ENCODE data around the gene FRYL. TPM values are rescaled to one million over a fixed set of nuclear protein-coding genes. Genes with fewer than 3 reads are reported as not detected.

FRYL gene
- total and polyA plus RNA-seq, 2 experiments from 2014 or later: 15.7 to 82.3 TPM

DNA sequence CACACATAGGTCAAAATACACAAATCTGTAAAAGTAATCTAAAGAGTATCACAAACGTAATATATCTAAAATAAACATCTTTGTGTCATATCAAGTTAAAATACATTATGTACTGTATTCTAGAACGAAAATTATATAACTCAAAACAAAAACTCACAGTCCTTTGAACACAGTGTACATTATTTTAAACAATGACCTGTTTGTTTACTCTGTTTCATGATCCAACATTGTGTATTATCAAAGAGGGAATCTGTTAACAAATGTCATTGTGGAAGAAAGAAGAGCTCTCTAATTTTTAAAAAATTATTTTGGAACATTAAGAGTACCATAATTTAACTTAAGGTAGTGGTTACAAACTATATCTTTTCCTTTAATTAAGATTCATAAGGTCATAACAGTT, 144.1 kb downstream of the FRYL start:
- Histone ChIP-seq H3K27me3 (no peaks in the 10 kb centered on the region), H3K27ac (no peak overlapping the region), H3K4me3 (no peak overlapping the region), H3K4me1 (ENCODE audit: insufficient read depth) (no peaks in the 10 kb centered on the region), H3K9me3 (ENCODE audit: low read depth) (no peaks in the 10 kb centered on the region), H3K9me2 (replicated peaks; ENCODE audit: insufficient read depth) (no peaks in the 10 kb centered on the region), H2AFZ (no peak overlapping the region), H3K36me3 (replicated peaks; ENCODE audit: insufficient read depth, low read depth) (no peaks in the 10 kb centered on the region), H3K4me2 (no peak overlapping the region), H4K20me1 (ENCODE audit: insufficient read depth, poor library complexity, severe bottlenecking) (no peaks in the 10 kb centered on the region), H3K79me2 (peaks cover 44% of the 10 kb centered on the region)
- no peak for DNase-seq (ENCODE audit: low spot score)
- TF ChIP-seq, protein P1, sequence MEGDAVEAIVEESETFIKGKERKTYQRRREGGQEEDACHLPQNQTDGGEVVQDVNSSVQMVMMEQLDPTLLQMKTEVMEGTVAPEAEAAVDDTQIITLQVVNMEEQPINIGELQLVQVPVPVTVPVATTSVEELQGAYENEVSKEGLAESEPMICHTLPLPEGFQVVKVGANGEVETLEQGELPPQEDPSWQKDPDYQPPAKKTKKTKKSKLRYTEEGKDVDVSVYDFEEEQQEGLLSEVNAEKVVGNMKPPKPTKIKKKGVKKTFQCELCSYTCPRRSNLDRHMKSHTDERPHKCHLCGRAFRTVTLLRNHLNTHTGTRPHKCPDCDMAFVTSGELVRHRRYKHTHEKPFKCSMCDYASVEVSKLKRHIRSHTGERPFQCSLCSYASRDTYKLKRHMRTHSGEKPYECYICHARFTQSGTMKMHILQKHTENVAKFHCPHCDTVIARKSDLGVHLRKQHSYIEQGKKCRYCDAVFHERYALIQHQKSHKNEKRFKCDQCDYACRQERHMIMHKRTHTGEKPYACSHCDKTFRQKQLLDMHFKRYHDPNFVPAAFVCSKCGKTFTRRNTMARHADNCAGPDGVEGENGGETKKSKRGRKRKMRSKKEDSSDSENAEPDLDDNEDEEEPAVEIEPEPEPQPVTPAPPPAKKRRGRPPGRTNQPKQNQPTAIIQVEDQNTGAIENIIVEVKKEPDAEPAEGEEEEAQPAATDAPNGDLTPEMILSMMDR (IDR thresholded peaks at IDR 0.05; ENCODE audit: poor library complexity): no peak
- TF ChIP-seq EZH2 (IDR thresholded peaks at IDR 0.05; ENCODE audit: borderline replicate concordance): no peak
- 36% methylated on average over 2 of the region's 2 CpGs for WGBS (ENCODE audit: low lambda C conversion rate, missing lambda C conversion rate)

DNA sequence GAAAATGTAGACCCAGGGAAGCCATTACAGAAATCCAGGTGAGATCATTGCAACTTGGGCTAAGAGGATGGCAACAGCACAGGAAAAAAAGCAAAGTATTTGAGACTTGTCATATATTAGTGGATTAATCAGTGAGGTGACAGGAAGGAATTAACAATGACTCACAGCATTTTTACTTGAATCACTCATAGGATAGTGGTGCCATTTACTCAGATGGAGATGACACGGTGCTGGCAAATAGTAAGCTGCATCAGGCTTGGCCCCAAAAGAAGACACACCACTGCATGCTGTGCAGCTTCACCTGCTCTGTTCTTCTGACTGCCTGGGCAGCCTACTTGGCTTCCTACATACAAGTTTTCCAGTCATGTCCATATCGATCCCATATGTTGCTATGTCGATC, 144.8 kb downstream of the FRYL start:
- Histone ChIP-seq H3K9me2 (replicated peaks; ENCODE audit: insufficient read depth) (no peaks in the 10 kb centered on the region), H2AFZ (no peak overlapping the region), H4K20me1 (ENCODE audit: insufficient read depth, poor library complexity, severe bottlenecking) (no peaks in the 10 kb centered on the region), H3K4me1 (ENCODE audit: insufficient read depth) (no peaks in the 10 kb centered on the region), H3K79me2 (peaks cover 38% of the 10 kb centered on the region), H3K9me3 (ENCODE audit: low read depth) (no peaks in the 10 kb centered on the region), H3K4me2 (no peak overlapping the region), H3K36me3 (replicated peaks; ENCODE audit: insufficient read depth, low read depth) (no peaks in the 10 kb centered on the region), H3K27me3 (no peaks in the 10 kb centered on the region), H3K27ac (no peak overlapping the region), H3K4me3 (no peak overlapping the region)
- TF ChIP-seq, protein P1 (IDR thresholded peaks at IDR 0.05; ENCODE audit: poor library complexity): no peak
- no peak for TF ChIP-seq EZH2 (IDR thresholded peaks at IDR 0.05; ENCODE audit: borderline replicate concordance)
- TF ChIP-seq EZH2phosphoT487 (IDR thresholded peaks at IDR 0.05; ENCODE audit: low read depth, severe bottlenecking, unreplicated experiment): no peak
- WGBS (ENCODE audit: low lambda C conversion rate, missing lambda C conversion rate): 96% methylated on average over 3 of the region's 3 CpGs
- no peak for DNase-seq (ENCODE audit: low spot score)

DNA sequence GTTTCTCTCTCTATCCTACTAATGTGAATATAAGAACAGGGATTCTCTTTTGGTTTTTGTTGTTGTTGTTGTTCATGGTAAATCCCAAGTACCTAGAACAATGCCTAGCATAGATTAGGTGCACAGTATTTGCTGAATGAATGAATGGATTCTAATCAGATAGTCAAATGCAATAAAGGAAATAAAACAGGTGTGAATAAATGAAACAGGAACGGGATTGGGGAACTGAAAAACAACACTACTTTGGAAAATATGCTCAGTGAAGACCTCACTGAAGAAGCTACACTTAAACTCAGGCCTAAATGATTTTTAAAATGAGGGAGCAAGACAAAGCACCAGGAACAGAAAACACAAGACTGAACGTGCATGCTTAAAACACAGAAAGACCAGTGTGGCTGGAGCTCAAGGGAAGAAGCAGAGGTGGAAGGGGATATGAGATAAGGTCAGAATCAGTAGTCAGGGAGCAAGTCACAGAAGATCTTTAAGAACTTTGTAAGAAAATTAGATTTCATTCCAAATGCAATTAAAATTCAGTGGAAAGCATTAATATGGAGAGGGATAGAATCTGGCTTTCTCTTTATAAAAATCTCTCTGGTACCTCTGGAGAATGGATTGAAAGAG, 145.3 kb downstream of the FRYL start:
- Histone ChIP-seq H3K36me3 (replicated peaks; ENCODE audit: insufficient read depth, low read depth) (no peaks in the 10 kb centered on the region), H3K79me2 (peaks cover 38% of the 10 kb centered on the region), H4K20me1 (ENCODE audit: insufficient read depth, poor library complexity, severe bottlenecking) (no peaks in the 10 kb centered on the region), H3K27me3 (no peaks in the 10 kb centered on the region), H3K9me2 (replicated peaks; ENCODE audit: insufficient read depth) (no peaks in the 10 kb centered on the region), H3K4me2 (no peak overlapping the region), H3K9me3 (ENCODE audit: low read depth) (no peaks in the 10 kb centered on the region), H3K4me1 (ENCODE audit: insufficient read depth) (no peaks in the 10 kb centered on the region), H3K27ac (no peak overlapping the region), H3K4me3 (no peak overlapping the region), H2AFZ (no peak overlapping the region)
- 96% methylated on average over 2 of the region's 2 CpGs for WGBS (ENCODE audit: low lambda C conversion rate, missing lambda C conversion rate)
- TF ChIP-seq, protein P1 (IDR thresholded peaks at IDR 0.05; ENCODE audit: poor library complexity): no peak
- TF ChIP-seq EZH2 (IDR thresholded peaks at IDR 0.05; ENCODE audit: borderline replicate concordance) (no peak), EZH2phosphoT487 (IDR thresholded peaks at IDR 0.05; ENCODE audit: low read depth, severe bottlenecking, unreplicated experiment) (no peak)
- no peak for DNase-seq (ENCODE audit: low spot score)

All from hepatocyte (in vitro differentiated cells).